HG03575 (cell line): ENCODE results near the gene CECR2.

Source experiments
- ATAC-seq: cut with Tn5 transposase; IDR thresholded peaks from one replicate; pipeline ENCODE4 v1.9.1; 2021; ENCODE audit not compliant: unreplicated experiment, insufficient number of reproducible peaks, low FRiP score; ENCODE audit errors: extremely low read depth

The CECR2 gene

DNA sequence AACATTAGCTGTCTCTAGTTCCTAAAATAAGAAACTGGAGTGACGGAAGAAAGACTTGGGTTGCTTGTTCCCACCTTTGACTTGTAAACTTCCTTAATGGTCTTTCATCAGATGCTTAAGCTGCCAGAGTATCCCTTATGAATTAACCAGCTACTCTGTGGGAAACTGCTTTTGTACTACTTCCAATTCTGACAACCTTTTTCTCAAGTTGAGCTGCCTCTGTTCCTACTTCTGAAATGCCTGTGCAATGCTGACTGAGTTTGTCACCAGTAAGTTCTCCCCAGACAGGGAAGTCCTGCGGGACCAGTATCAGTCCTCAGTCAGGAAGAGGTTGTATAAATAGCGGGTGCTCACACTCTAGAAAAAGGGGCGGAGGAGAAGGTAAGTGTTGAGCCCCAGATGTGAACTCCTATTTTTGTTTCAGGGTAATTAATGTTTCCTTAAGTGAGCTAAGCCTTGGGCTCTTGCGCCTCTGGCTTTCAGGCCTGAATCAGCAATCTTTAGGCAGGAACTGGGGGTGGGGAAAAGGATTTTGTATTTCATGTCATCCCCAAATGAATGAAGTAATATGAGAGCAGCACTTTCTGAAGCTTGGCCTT is 67.2 kb downstream of the CECR2 start:
- no peak for ATAC-seq

DNA sequence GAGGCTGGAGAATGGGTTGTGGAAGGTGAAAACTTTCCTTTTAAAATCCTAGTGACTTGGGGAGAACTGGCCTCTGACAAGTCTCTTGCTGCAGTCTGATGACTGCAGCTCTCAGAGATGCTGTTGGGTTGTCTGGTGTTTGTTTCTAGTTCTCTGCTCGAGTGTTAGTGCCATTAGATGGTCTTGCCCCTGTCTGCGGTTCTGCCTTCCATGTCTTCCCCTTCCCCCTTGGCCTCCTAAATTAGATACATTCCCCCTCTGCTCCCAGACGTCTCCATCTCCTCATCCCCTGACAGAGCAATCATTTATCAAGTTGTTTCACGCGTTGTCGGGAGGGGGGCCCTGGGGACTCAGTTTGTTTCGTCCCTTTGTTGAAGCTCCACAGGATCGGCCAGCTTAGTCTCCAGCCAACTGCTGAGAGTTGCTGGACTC is 67.7 kb downstream of the CECR2 start:
- ATAC-seq = no peak

DNA sequence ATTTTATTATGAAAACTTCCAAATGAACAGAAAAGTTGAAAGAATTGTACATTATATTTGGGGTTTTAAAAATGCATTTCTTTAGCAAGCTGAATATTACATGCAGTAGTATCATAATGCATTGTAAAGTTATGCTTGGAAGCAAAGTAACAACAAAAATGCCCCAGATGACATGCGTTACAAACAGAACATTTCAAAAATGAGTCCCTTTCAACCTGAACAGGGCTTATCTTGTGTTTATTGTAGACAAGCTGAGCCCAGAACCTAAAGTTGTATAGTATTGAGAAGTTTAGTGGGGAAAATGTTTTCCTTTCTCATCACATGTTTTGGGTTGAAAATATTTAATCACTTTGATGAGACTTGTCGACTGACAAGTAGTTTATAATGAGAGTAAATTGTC is 68.8 kb downstream of the CECR2 start:
- ATAC-seq = no peak

DNA sequence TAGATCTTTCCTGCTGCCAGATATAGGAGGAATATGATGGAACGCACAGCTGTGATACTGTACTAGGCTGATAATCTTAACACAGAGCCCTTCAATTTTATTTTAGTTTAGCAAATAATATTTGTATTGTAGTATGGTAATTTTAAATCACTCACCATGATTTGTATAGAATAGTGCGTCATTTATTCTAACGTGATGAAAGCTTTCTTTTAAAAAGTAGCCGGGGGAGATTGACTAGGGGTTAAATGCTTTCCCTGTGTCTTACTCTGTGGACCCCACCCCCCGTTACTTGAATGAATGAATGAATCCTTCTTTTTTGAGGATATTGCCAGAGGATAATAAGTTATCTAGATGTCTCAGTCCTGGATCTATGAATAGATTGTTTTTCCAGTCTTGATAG is 72.1 kb downstream of the CECR2 start:
- ATAC-seq = no peak

DNA sequence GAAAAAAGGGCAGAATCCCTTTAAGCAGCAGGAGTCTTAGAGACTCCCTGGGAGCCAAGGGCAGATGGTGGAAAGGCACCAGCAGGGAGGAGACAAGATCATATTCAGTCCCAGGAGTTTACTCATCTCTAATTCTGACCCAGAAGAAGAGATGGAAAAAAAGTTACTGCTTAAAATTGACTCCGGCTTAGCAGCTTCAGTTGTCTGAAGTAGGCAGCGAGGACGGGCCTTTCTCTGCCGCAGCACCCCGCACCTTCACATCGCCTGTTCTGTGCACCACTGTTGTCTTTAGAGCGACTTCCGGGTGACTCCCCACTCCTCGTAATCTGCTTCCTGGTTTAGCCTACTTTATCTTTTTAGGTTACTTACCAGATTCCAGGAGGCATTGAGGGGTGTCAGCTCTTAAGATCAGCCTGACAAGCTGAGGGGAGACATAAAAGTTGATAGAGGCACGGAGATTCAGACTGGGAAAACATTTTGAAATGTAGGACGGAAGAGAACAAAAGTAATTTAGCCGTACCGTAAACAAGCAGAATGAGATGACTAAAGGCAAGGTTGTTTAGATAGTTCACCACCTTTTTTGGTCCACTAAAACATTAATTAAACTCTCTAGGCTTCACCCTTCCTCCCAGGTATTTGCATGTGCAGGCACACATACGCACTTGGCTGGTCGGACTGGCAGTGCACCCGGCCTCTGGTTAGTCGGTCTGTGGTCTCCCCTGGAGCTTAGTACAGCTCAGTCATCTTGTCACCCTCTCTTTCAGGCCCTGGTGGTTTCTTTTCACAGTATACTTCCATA is 74.3 kb downstream of the CECR2 start:
- no peak for ATAC-seq

DNA sequence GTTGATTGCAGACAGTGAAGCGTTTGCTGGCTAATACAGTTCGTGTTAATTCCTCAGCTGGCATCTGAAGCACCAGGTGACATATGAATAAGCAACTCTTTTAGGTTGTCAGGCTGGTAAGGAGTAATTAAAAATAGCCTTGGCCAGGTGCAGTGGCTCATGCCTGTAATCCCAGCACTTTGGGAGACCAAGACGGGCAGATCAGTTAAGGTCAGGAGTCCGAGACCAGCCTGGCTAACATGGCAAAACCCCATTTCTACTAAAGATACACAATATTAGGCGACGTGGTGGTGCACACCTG is 74.9 kb downstream of the CECR2 start:
- ATAC-seq = no peak

DNA sequence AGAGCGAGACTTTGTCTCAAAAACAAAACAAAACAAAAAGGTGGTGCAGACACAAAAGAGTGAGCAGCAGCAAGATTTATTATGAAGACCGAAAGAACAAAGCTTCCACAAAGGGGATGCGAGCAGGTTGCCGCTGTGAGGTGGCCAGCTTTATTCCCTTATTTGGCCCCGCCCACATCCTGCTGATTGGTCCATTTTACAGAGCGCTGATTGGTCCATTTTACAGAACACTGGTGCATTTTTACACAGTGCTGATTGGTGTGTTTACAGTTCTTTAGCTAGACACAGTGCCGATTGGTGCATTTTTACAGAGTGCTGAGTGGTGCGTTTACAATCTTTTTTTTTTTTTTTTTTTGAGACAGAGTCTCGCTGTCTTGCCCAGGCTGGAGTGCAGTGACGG is 77.4 kb downstream of the CECR2 start:
- no peak for ATAC-seq

DNA sequence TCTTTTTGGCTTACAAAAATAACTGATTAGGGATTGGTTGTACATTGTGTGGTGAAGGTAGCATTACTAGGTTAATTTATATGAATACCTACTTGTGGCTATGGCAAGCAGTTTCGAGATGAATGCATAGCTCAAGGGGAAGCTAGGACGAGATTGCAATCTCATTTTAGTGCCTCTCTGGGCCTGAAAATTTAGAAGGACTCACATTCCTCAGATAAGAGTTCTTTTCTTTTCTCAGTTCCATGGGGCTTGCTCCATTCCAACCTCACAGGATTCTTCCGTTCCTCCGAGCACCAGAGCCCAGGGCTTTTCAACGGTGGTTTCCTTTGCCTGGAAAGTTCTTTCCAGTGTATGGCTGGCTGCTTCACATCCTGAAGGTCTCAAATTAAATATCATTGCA is 82.1 kb downstream of the CECR2 start:
- ATAC-seq = no peak

DNA sequence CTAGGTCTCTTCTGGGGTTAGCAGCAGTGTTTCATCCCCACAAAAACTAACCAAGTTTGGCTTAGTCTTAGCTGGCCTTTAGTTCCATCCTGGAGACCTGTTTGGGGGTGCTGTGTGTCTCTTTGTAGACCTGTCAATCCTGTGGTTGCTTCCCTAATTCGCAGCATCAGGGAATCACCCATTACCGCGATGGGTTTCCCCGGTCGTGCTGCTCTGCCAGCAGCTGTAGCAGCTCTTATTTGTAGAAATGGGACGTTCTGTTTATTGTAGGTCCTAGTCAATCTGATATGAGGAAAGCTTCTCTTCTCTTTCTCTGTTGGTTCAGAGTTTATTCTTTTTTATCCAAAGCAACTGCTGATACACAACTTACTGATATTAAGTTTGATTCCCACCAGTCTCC is 91.6 kb downstream of the CECR2 start:
- no peak for ATAC-seq

DNA sequence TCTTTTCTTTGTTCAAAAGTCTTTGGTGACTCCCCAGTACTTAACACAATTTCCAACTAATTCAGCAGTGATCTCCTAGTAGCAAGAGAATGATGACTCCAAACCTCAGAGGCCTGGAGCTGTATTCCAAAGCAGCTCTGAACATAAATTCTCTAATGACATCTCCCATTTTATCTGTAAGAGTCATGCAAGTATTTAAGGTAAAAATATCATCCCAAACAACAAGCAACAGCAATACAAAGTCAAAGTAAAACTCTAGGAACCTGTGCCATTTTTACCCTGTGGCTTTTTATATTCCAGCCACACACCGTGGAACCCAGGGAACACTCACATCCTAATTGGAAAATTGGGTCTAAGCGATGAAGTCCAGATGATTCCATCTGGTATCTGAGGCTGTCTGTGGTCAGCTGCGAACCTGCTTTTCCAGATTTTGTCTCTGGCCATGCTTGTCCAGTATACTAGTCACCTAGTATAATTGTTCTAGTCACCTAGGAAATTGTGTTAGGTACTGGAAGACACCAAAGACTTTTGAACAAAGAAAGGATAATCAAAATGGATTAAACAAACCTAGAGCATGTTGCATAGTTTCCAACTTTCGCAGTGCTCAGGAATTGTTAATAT is 101.7 kb downstream of the CECR2 start:
- no peak for ATAC-seq

DNA sequence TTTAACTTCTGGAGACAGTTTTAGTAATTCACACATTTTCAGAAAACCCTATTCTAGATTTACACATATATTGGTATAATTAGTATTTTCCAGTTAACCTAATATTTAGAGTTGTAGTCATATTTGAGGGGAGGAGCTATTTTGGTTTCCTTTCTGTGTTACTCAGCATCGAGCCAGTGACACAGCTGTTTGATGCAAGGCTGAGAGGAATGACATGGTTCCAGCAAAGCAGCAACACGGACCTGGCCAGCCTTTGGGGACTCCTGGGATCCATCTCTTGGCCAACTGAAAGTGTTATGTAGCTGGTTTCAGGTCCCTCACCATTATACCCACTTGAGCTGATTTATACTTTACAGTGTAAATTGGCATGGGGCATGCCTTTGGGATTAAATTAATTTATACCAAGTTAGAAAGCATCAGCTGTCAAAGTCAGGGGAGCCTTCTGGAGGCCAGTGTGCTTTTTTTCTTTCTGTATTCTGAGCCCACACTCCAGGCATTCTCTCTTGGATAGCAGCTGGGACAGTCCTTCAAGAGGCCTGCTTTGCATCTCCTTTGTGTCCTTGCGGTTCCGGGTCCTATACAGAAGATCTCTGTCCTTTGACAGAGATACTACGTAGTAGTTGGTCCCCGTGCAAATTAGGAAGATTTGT is 102.8 kb downstream of the CECR2 start:
- ATAC-seq = no peak

DNA sequence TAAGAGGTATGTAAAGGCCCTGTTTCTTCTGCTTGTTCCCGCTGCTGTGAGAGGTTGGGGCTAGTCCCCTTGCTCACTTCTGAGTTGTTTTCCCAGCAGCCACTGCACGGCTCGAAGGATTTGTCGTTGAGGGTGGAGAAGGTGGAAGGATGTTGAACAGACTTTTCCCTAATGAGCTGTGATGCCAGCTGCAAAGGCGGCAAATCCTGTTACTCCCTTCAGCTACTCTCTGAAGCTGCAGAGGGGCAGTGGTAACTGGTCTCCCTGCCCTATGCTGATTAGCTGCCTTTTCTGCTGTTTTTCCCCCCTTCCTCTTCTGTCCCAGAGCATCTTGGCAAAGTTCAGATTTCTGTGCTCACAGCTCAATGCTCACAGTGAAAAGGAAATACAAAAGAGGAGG is 103.7 kb downstream of the CECR2 start:
- ATAC-seq = no peak

DNA sequence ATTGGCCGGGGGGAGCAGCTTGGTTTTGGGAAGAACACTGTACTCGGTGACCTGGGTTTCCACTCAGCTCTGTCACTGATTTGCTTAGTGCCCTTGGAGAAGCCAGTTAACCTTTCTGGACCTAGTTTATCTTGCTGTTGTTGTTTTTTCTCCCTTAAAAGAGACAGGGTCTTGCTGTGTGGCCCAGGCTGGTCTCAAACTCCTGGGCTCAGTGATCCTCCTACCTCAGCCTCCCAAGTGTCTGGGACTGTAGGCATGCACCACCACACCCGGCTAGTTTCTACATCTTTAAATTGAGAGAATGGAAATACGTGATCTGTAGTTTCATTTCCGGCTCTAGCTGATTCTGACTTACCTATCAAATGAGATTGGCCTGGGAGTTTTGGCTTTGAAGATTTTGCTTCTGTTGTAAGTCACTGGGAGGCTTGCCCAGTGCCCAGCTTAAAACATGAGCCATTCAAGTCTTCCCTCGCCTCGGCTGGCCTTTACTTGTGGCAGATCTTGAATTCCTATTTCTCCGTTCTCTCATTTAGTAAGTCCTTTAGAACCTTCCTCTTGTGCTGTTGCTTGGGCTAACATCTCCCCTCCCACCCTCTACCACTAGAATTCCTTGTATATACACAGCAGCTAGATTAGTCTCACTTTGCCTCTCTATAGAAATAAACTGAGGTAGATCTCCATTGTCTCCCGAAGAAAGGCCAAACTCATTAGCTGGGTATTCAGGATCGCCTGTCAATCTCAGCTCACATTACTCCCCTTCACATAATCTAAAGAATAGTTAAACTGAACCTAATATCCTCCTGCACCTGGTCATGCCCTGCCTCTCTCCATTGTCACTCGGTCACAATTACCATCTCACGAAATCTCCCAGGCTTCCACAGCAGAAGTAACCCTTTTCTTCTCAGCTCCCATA is 106.3 kb downstream of the CECR2 start:
- ATAC-seq = no peak

DNA sequence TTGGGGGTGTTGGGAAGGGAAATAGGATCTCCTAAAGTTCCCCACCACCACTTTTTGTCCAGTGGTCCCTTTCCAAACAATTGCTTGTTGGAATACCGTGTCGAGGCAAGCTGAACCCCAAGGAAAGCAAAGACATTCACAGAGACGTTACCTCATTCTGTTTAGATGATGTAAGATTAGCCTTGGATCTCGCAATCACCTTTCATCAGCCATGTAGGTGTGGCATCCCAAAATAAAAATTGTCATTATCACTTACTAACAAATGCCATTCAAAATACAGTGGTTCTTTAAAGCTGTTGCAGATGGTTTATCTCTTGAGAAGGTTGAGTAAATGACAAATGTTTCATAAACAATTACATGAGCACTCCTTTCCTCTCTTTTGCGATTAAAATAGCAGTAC is 107.6 kb downstream of the CECR2 start:
- no peak for ATAC-seq

DNA sequence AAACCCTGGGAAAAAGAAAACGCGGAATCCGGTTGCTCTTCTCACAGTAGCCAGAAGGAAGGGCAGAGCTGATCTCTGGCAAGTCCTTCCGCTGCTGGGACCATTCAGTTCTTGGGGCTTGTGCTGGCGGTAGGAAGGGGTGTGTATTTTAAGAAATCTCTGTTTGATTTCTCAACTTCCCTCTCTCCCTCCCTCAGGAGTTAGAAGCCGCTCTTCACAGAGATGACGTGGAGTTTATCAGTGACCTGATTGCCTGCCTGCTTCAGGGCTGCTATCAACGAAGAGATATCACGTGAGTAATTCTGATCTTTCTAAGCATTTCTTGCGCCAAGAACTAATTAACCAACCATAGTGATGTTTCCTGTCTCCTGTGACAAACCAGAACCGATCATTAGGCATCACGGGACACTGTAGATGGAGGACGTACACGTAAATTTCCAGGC is 108.2 kb downstream of the CECR2 start:
- ATAC-seq = no peak

DNA sequence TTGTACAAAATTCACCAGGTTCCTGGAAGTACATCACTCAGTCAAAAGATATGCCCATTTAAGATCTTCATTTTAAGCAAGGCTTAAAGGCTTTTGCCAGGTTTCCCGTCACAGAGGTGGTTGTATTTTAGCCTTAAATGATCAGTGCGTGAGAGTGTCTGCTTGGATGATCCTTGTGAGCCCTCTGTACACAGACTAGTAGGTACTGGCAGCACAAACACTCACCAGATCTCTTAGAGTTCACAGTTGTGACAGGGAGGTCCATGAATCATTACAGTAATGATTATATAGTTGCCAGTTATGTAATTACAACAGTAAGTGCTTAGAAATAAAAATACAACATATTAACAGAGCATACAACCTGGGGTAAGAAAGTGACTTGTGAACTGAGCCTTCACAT is 109.9 kb downstream of the CECR2 start:
- ATAC-seq = no peak

DNA sequence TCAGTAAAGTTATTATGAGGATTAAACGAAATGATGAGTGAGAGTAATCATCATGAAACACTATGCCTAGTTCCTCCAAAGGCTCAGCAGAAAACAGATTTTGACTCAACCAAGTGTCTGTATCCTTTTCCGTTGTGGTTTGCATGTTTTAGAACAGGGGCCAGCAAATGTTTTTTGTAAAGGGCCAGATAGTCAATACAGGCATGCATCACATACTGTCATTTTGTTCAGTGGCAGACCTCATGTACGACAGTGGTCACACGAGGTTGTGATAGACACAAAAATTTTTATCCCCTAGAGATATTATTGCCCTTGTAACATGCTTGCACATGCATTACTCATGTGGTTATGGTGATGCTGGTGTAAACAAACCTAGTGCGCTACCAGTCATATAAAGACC is 112.2 kb downstream of the CECR2 start:
- ATAC-seq = no peak

DNA sequence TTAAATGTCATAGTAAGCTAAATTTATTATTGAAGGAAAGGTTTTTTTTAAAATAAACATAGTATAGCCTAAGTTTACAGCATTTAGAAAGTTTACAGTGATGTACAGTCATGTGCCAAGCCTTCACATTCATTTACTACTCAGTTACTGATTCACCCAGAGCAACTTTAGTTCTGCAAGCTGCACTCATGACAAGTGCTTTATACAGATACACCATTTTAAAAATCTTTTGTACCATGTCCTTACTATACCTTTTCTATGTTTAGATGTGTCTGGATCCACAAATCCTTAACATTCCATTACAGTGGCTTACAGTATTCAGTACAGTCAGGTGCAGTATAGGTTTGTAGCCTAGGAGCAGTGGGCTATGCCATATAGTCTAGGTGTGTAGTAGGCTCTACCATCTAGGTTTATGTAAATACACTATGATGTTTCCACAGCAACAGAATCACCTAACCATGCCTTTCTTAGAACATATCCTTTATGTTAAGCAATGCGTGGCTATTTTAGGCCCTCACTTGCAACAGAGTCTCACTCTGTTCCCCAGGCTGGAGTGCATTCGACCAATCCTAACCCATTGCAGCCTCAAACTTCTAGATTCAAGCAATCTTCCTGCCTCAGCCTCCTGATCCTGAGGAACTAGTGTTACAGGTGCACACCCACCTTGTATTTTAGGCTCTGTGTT is 114.6 kb downstream of the CECR2 start:
- no peak for ATAC-seq

DNA sequence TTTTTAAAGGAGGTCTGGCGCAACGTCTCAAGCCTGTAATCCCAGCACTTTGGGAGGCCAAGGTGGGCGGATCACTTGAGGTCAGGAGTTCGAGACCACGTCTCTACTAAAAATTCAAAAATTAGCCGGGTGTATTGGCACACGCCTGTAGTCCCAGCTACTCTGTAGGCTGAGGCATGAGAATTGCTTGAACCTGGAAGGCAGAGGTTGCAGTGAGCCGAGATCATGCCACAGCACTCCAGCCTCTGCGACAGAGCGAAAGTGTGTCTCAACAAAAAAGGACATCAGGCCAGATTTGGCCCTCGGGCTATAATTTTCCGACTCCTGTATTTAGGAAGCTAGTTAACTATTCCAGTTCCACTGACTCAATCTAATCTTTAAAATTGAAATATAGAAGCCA is 115.3 kb downstream of the CECR2 start:
- no peak for ATAC-seq
